ENCODE data around the gene MLX. TPM values are rescaled to one million over a fixed set of nuclear protein-coding genes. Genes with fewer than 3 reads are reported as not detected.

MLX gene
- total and polyA plus RNA-seq, 10 of the 15 experiments (the other 5 are each of a cell fraction or from before 2014, with no cell fraction given) = 34.4 to 65.0 (median 44.4) TPM

DNA sequence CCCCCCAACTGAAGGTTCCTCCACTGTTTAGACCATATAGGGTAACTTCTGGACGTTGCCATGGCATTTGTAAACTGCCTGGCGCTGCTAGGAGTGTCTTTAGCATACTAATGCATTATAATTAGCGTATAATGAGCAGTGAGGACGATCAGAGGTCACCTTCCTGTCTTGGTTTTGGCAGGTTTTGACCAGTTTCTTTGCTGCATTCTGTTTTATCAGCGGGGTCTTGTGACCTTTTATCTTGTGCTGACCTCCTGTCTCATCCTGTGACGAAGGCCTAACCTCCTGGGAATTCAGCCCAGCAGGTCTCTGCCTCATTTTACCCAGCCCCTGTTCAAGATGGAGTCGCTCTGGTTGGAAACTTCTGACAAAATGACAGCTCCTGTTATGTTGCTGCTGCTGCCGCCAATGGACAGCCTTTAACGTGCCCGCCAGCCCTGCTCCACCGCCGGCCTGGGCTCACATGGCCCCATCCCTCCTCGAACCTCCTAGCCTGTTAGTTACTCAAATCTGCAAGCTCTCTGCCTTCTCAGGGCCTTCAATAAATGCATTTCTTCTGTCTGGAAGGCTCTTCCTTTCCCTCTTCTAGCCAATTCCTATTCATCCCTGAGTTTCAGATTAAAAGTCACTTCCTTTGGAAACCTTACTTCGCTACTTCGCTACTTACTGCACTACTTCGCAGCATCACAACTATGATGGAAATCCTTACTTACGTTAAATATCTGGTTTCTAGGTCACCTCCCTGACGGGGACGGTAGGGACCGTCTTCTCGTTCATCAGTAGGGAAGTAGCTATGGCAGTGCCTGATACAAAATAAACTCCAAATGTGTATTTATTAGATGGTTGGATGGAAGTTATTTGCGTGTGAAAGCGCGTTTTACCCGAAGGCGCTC lies 31.5 kb upstream of the MLX start:
- Histone ChIP-seq H2AFZ (ENCODE audit: control insufficient read depth, low read depth, low read length) (peak overlapping the region; percentile 81), H3K4me1 (ENCODE audit: control insufficient read depth, insufficient read depth, low read length) (peaks cover 25% of the 10 kb centered on the region), H3K9ac (ENCODE audit: control insufficient read depth, insufficient read depth, low read length) (peak overlapping the region; percentile 81), H4K20me1 (ENCODE audit: control insufficient read depth, insufficient read depth) (no peaks in the 10 kb centered on the region), H3K27me3 (replicated peaks in 1 of 2; ENCODE audit: control insufficient read depth in 2 of 2, insufficient read depth in 2 of 2, low read length in 1 of 2) (no peaks in the 10 kb centered on the region), H3K4me3 (peak overlapping the region; percentile 77), H3K79me2 (ENCODE audit: control insufficient read depth, insufficient read depth, low read length) (peaks cover 13% of the 10 kb centered on the region), H3K4me2 (ENCODE audit: control insufficient read depth, insufficient read depth) (peak overlapping the region; percentile 93), H3K36me3 (ENCODE audit: control insufficient read depth in 2 of 2, insufficient read depth in 2 of 2, low read length in 1 of 2) (peaks cover 0 to 5% of the 10 kb centered on the region in 2 experiments; a peak in 2 of 4 replicates), H3K9me3 (replicated peaks; ENCODE audit: control insufficient read depth, insufficient read depth, low read length) (no peaks in the 10 kb centered on the region), H3K27ac (ENCODE audit: control insufficient read depth, insufficient read depth) (peak overlapping the region; percentile 75)
- DNase-seq (ENCODE audit: low read depth, low spot score) (no peak), FAIRE-seq (peak; percentile 7), ATAC-seq (peak; percentile 27; the same call in 2 of the 3 replicates)
- RAD21 ChIA-PET (ENCODE audit: unreplicated experiment) = interaction anchor here (0.6 to 3.4 kb wide), 8 partner anchors 8 to 415 kb away, joined by 3 to 17 read pairs (median 4); partner anchors contain the start of genes PLEKHH3 and PSMC3IP
- in situ Hi-C loops (cut with MboI) (no loop called here), intact Hi-C loops (cut with micrococcal nuclease; ENCODE audit: unreplicated experiment) (loop anchor here (1.0 kb wide), 1 partner anchor 42 kb away; the partner anchor contains the start of gene PSMC3IP)
- POLR2A ChIA-PET = interaction anchor here (0.7 to 2.1 kb wide), 5 partner anchors 13 to 146 kb away, joined by 3 to 13 read pairs (median 3); partner anchors contain the start of gene PLEKHH3
- BruUV-seq (replicated peaks) = TSS peak; percentile 89
- SMC1A ChIA-PET (ENCODE audit: uncharacterized antibody, unreplicated experiment) = interaction anchor here (0.8 to 1.7 kb wide), 7 partner anchors 8 to 238 kb away, joined by 3 to 11 read pairs (median 4); partner anchors contain the start of genes MLX and VPS25
- CTCF ChIA-PET = interaction anchor here (0.9 to 3.1 kb wide), 11 partner anchors 12 to 402 kb away, joined by 3 to 21 read pairs (median 4); partner anchors contain the start of genes HSD17B1 and STAT3
- 43% methylated on average over 26 of the region's 26 CpGs for WGBS (ENCODE audit: insufficient coverage, insufficient replicate concordance, low lambda C conversion rate, missing lambda C conversion rate)
- TF ChIP-seq IKZF2 (IDR thresholded peaks at IDR 0.05) = 0 out of 4 replicates have a peak, but pooled peaks of 1 of the 2 experiments have one; percentile 33
- TF ChIP-seq SMAD1 (IDR thresholded peaks at IDR 0.05; ENCODE audit: low read depth, partially characterized antibody) = peak; percentile 63
- peak; percentile 45; the same call in 1 of the 2 replicates for TF ChIP-seq ZBTB33 (IDR thresholded peaks at IDR 0.05)
- TF ChIP-seq POLR2AphosphoS5 (IDR thresholded peaks at IDR 0.05; ENCODE audit: low read length) = no peak
- no peak for TF ChIP-seq MEF2A (IDR thresholded peaks at IDR 0.05; ENCODE audit: insufficient read depth, low read depth, low read length)
- peak; percentile 43; the same call in 1 of the 2 replicates for TF ChIP-seq ZBTB40 (IDR thresholded peaks at IDR 0.05; ENCODE audit: borderline replicate concordance)
- TF ChIP-seq, protein P1, sequence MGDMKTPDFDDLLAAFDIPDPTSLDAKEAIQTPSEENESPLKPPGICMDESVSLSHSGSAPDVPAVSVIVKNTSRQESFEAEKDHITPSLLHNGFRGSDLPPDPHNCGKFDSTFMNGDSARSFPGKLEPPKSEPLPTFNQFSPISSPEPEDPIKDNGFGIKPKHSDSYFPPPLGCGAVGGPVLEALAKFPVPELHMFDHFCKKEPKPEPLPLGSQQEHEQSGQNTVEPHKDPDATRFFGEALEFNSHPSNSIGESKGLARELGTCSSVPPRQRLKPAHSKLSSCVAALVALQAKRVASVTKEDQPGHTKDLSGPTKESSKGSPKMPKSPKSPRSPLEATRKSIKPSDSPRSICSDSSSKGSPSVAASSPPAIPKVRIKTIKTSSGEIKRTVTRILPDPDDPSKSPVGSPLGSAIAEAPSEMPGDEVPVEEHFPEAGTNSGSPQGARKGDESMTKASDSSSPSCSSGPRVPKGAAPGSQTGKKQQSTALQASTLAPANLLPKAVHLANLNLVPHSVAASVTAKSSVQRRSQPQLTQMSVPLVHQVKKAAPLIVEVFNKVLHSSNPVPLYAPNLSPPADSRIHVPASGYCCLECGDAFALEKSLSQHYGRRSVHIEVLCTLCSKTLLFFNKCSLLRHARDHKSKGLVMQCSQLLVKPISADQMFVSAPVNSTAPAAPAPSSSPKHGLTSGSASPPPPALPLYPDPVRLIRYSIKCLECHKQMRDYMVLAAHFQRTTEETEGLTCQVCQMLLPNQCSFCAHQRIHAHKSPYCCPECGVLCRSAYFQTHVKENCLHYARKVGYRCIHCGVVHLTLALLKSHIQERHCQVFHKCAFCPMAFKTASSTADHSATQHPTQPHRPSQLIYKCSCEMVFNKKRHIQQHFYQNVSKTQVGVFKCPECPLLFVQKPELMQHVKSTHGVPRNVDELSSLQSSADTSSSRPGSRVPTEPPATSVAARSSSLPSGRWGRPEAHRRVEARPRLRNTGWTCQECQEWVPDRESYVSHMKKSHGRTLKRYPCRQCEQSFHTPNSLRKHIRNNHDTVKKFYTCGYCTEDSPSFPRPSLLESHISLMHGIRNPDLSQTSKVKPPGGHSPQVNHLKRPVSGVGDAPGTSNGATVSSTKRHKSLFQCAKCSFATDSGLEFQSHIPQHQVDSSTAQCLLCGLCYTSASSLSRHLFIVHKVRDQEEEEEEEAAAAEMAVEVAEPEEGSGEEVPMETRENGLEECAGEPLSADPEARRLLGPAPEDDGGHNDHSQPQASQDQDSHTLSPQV (IDR thresholded peaks at IDR 0.05) = peak; percentile 85; the same call in 1 of the 2 replicates
- TF ChIP-seq, protein P2, sequence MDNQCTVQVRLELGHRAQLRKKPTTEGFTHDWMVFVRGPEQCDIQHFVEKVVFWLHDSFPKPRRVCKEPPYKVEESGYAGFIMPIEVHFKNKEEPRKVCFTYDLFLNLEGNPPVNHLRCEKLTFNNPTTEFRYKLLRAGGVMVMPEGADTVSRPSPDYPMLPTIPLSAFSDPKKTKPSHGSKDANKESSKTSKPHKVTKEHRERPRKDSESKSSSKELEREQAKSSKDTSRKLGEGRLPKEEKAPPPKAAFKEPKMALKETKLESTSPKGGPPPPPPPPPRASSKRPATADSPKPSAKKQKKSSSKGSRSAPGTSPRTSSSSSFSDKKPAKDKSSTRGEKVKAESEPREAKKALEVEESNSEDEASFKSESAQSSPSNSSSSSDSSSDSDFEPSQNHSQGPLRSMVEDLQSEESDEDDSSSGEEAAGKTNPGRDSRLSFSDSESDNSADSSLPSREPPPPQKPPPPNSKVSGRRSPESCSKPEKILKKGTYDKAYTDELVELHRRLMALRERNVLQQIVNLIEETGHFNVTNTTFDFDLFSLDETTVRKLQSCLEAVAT (IDR thresholded peaks at IDR 0.05) = peak; percentile 79
